Liver (tissue), 3 donors: ENCODE measurements around the gene TMEM255B.

Experiments used
- CTCF ChIP-seq: fragments of 150-350 bp; IDR thresholded peaks from 2 replicates; pipeline ENCODE4 v1.5.1; 2017; ENCODE audit warnings: improper control_type of control experiment, low read depth, low read length; ENCODE audit not compliant: missing input control
- EGR1 ChIP-seq, 2 donors: IDR thresholded peaks; 2 replicates each; pipeline ENCODE4 v1.6.1; 2016 to 2018; ENCODE audit warnings: antibody characterized with exemption in 2 of 2, low read depth in 2 of 2
- FOXA1 ChIP-seq: IDR thresholded peaks from 2 replicates; pipeline ENCODE4 v1.6.1; 2016; ENCODE audit warnings: antibody characterized with exemption
- TF ChIP-seq, protein P1 (sequence below): IDR thresholded peaks from 2 replicates; pipeline ENCODE4 v1.6.1; 2016; ENCODE audit warnings: antibody characterized with exemption
- donor health status: healthy.
- donor health status: healthy.

DNA sequence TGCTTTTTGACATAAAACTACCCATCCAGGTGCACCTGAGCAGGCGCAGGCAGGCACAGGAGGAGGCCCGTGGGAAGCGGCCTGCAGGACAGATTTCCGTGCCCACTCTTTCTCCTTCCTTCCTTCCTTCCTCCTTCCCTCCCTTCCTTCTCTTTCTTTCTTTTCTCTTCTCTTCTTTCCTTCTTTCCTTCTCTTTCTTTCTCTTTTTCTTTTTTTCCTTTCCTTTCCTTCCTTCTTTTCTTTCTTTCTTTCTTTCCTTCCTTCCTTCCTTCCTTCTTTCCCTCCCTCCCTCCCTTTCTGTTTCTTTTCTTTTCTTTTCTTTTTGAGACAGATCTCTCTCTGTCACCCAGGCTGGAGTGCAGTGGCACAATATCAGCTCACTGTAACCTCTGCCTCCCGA lies 21.2 kb upstream of the TMEM255B start:
- no peak for TF ChIP-seq CTCF
- TF ChIP-seq, protein P1, sequence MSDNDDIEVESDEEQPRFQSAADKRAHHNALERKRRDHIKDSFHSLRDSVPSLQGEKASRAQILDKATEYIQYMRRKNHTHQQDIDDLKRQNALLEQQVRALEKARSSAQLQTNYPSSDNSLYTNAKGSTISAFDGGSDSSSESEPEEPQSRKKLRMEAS, result no peak
- TF ChIP-seq EGR1 (IDR thresholded peaks at IDR 0.05; ENCODE audit: low read depth in 2 of 2), result no peak
- no peak for TF ChIP-seq FOXA1
